Measurements from ENCODE around the gene CLVS2. TPM values are rescaled to one million over a fixed set of nuclear protein-coding genes. Genes with fewer than 3 reads are reported as not detected.

The CLVS2 gene, protein sequence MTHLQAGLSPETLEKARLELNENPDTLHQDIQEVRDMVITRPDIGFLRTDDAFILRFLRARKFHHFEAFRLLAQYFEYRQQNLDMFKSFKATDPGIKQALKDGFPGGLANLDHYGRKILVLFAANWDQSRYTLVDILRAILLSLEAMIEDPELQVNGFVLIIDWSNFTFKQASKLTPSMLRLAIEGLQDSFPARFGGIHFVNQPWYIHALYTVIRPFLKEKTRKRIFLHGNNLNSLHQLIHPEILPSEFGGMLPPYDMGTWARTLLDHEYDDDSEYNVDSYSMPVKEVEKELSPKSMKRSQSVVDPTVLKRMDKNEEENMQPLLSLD
- total RNA-seq (2014; rRNA removed; shearing (Covaris generic)): under 0.01 TPM in 1 of 2 replicates, not detected in the other

DNA sequence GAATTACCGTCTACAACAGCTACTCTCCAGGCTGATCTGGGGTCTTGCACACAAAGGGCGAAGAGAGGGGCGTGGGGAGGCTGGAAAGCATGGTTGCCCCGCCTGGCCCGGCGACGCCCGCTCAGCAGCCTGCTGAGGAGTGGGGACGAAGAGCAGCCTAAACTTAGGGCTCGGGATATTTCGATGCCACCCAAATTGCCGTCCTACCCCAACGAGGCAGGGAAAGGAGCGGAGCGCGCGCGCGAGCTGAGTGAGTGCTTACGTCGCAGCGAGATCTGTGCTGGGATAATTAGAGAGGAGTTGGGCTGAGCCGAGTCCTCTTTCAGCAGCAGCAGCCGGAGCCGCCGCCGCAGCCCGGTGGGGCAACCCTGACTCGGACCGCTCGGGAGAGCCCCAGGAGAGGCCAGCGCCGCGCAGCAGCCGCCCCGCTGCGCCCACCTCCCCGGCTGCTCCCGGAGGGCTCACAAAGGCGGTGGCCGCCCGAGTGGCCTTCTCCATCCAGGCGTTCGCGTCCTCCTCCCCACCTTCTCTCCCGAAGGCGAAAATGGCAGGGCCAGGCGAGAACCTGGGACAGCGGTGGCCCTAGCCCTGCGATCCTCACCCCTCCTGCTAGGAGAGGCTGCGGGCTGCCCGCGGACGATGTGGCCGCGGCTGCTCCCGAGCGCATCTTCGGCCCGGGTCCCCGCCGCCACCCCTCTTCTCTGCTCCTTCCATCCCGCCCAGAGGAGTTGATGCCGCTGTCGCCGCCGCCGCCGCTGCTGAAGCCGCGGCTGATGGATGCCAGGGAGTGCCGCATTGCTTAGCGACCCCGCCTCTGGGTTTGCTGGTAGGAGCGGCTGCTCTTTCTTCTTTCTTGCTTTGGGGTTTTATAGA, at the start of gene CLVS2:
TSS of gene CLVS2 (plus strand) at position 315 of the 873 bp plus-strand sequence. CDS start 1,543 bp downstream, outside the sequence.
- peak; percentile 5 for DNase-seq (ENCODE audit: low read depth)

DNA sequence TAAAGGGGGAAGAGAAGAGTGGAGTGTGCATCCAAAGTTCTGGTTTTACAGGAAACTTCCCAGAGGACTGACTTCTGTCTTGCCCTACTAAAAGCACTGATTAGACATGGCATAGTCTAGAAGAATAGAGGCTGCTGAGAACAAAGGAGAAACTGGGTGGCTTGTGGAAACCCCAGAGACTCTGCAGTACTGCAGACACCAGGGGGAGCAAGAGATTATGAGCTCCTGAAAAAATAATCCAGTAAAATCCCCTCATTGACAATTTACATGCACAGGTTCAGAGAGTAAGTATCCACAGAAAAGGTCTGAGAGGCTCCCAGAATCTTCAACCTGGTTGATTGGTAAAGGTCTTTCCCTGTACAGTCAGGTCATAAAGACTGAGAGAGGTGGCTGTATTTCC, 48.7 kb upstream of the CLVS2 start:
- DNase-seq (ENCODE audit: low read depth): no peak

DNA sequence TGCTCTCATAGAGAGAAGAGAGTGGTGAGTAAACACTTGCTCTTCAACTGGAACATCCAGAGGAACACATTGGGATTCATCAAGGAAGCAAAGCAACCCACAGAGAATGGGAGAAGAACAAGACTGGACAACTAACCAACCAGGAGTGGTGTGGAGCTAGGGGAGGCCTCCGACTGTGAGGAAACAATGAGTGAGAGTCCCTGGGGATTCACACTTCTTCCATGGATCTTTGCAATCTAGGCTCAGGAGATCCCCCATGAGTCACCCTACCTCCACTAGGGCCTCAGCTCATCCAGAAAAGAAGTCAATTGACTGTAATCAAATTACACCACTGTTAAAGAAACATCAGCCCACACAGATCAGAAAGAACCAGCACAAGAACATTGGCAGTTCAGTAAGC, 42.3 kb upstream of the CLVS2 start:
- DNase-seq (ENCODE audit: low read depth): no peak

DNA sequence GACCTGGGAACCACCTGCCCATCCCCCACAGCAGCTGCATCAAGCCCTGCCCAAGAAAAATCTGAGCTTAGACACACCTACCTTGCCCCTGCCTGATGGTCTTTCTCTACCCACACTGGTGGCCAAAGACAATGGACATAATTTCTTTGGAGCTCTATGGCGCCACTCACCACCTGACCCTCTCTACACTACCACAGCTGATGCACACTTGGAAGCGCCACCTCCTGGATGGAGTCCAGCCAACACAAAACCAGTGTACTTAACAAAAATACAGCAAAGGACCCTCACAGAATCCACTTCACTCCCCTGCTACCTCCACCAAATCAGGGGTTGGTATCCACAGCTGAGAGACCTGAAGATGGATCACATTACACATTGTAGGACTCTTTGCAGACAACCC, 39.7 kb upstream of the CLVS2 start:
- DNase-seq (ENCODE audit: low read depth): no peak

DNA sequence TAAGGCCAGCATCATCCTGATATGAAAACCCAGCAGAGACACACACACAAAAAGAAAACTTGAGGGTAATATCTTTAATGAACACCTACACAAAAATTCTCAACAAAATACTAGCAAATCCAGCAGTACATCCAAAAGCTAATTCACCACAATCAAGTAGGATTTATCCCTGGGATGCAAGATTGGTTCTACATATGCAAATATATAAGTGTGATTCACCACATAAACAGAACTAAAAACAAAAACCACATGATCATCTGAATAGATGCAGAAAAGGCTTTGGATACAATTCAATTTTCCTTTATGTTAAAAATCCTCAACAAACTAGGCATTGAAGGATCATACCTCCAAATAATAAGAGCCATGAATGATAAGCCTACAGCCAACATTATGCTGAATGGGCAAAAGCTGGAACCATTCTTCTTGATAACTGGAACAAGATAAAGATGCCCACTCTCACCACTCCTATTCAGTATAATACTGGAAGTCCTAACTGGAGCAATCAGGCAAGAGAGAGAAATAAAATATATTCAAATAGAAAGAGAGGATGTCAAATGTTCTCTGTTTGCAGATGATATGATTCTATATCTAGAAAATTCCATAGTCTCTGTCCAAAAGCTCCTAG, 33.9 kb upstream of the CLVS2 start:
- no peak for DNase-seq (ENCODE audit: low read depth)

DNA sequence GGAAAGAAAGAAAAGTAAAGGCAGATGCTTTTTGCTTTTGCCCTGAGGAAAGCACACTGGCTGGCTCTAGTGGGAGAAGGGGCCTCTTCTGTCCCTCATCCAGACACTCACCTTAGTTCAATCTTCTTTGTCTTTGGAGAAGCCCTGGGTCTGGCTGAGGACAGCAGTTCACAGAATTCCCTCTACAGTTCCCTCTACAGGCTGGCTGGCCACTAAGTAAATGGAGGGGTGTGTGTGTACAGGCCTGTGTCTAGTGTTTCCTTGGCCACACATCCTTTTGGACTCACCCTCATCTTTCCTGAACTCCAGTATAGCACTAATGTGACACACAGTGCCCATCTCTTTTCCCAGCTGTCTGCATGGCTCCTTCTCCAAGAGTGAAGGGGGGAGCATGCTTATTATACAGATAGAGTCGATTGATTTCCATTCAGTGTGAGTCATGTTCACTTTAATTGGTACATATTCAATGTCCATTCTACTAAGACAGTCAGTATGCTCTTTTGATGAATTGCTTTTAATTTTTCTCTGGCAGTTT, 26.0 kb upstream of the CLVS2 start:
- no peak for DNase-seq (ENCODE audit: low read depth)

DNA sequence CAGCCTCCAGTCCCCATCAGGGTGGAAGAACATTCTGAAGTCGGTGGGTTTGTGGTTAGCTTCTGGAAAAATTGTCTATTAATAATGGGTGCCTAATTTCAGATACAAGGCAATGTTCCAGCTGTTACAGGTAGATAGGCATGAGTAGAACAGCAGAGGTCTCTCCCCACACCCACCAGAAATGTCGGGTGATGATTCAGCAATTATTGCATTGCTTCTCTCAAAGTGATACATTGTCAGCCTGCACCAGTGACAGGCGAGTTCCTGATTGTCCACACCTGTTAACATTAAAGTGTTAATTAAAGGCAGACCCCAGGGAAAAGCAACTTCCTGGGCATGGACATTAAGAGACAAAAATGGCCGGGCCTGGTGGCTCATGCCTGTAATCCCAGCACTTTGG, 18.9 kb upstream of the CLVS2 start:
- DNase-seq (ENCODE audit: low read depth): no peak

DNA sequence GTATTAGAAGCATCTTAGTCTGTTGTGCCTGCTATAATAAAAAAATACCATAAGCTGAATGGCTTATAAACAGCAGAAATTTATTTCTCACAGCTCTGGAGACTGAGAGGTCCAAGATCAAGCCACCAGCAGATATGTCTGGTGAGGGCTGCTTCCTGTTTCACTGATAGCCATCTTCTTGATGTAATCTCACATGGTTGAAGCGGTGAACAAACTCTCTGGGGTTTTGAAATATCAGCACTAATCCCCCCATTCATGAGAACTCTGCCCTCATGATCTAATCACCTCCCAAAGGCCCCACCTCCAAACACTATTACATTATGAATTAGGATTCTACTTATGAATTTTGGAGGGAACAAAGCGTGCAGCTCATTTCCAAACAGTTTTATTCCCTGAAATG, 11.6 kb upstream of the CLVS2 start:
- DNase-seq (ENCODE audit: low read depth): no peak

DNA sequence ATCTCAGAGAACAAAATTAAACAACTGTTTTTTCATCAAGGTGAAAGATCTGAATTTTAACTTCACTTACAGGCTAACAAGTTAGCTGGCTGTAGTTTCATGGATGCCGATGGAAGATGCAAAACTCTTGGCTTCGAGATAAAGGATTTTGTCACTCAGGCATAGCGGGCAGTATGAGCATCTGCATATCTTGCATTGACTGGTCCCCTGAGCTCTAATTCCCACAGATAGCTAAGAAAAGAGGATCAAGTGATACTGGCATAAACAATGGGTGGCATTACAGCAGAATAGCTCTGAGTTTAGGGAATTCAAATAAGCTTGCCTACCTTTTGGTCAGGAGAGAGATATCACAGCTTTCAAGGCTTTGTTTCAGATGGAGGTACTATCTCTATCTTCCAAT, 1.8 kb upstream of the CLVS2 start:
- DNase-seq (ENCODE audit: low read depth): no peak

DNA sequence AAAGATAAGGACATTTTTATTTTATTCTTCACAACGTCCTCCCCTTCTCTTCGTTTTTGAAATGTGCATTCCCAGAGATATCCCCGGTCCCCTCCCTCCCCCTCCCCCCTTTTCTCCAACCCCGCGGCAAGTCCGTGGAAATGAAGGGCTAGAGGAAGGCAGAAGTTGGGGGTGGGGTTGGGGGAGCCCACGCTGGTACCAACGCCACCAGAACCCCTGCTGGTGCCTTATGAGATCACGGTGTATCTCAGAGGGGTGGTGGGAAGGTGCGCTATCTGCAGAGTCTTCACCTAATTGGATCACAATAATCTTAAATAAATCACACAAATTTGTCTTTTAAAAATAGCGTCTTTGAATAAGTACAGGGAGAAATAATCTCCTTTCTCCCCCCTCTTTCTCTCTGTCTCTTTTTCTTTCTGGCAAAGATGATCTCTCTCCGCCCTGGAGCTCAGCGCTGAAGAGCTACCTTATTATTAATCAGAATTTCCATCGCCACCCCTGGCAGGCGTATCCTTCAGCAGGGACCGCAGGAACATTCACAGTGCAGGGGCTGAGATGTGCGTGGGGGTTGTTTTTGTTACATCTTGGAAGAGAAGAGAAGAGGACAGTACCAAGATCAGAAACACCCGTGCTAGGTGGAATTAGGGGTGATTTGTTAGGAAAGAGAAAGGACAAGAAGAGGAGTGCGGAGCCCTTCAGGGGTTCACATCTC, 915 bp downstream of the CLVS2 start:
- DNase-seq (ENCODE audit: low read depth): no peak

DNA sequence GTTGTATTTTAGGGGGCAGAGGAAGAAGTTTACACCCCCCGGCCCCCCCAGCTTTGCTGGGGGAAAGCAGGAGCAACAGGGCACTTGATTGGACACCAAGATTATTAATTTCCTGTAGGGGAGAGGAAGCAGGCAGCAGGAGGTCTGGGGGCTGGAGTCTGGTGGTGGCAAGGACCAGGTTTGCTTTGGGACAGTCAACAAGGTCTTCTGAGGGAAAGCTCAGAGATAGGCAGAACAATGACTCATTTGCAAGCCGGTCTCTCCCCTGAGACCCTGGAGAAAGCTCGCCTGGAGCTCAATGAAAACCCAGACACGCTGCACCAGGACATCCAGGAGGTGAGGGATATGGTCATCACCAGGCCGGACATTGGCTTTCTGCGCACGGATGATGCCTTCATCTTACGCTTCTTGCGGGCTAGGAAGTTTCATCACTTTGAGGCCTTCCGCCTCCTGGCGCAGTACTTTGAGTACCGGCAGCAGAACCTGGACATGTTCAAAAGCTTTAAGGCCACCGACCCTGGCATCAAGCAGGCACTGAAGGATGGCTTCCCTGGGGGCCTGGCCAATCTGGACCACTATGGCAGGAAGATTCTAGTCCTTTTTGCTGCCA, 1.6 kb downstream of the CLVS2 start:
- no peak for DNase-seq (ENCODE audit: low read depth)

DNA sequence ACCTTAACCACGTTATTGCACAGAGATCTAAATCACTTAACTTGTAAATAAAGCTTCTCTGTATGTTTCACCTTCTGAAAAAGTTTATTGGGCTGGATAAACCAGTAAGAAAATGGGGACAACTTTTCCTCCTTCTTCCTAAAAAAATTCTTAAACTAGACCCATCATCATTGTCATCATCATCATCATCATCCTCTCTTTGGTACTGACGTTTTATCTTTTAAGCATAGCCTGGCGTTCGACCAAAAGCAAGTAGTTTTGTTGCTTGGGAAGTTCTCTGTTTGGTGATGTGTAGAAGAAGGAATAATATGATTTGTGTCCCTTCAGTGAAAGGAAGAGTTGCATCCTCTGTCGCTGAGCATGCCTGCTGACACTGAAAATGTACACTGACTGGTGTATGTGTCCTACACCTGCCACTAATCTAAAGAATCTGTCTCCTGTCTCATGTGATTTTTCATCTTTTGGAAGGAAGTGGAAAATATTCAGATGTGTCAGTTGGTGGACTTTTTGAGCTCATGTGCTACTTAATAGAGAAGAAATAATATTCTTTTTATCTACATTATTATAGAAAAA, 2.5 kb downstream of the CLVS2 start:
- no peak for DNase-seq (ENCODE audit: low read depth)

DNA sequence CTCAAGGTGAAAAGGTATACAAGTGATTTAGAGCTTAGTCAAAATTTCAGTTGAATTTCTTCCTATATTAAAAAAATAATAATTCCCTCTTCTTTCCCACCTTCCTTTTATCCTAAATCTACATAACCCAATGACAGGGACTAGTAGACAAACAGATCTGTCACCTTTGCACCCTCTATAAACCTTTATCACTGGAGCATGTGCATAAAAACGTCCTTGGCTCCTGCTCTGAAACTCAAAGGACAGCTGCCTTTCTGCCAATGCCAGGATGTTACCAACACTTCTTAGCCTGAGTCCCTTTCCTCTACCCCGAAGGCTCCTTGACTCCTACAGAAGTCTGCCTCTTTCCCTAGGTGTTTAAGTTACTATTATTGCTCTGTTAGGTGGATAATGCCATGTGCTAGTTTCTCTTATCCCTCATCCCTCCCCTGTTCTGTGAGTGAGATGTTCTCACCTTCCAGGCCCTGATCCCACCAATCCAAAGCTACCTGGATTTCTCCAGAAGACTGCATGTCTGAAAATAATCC, 4.3 kb downstream of the CLVS2 start:
- no peak for DNase-seq (ENCODE audit: low read depth)

DNA sequence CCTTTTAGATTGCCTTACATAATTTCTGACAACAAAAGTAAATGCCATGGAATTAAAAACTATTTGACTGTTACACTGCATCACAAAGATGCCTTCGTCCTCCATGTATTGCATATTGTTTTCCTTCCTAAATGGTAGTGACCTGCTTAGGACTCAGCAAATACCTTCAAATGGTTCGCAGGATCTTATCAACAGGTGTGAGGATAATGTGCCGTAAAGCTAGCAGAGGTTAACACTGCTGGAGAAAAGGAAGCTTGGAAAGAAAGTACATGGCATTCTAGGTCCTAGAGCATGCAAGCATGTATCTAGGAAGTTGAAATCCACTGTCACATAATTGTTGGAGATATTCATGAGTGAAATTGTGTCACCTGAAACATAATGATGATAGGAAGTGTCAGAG, 5.5 kb downstream of the CLVS2 start:
- no peak for DNase-seq (ENCODE audit: low read depth)

DNA sequence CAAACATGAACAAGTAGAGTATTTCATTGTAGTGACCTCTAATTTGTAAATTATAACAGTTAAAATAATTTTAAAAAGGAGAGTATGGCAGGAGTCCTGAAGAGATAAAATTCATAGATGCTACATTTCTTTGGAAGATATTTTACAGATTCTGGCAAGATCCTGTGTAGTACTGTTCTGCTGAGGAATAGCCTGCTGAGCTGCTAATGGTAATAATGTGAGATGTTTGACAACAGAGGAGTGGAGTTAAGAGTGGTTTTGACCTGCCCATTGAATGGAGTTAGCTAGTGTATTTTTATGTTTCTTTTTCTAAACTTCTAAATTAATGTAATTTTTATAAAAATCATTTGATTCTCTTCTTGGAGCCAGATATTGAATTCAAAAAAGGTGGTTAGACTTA, 11.8 kb downstream of the CLVS2 start:
- no peak for DNase-seq (ENCODE audit: low read depth)

DNA sequence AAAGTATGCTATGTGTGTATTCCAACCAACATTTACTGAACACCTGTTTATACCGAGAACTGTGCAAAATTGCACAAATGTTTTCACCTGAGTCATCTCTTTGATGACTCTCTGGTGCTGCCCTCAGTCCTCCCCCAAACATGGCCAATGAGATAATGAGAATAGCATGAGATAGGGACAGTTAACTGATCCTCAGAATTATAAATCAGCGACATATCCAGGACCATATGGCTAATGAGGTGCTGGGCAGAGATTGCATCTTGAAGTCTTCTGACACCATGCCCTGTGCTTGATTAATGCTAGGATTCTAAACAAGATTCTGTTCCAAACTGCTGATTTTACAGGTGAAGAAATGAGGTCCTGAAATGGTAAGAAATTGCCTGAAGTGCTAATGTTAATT, 13.0 kb downstream of the CLVS2 start:
- no peak for DNase-seq (ENCODE audit: low read depth)

DNA sequence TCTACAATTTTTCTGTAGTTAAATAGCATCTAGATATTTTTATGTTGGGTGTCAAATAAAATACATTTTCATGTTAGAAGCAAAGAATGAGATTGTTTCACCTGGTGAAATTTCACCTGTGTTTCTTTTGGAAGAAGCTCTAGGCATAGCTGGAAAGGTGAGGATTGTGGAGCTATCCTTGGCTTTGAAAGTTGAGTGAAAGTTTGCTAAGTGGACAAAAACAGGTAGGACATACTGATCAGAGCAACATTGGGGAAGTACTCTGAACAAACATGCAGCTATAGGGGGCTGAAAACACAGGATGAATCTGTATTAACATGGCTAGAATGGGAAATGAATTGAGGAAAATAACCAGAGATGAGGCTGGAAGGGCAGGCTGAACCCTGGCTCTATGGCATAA, 18.8 kb downstream of the CLVS2 start:
- no peak for DNase-seq (ENCODE audit: low read depth)

DNA sequence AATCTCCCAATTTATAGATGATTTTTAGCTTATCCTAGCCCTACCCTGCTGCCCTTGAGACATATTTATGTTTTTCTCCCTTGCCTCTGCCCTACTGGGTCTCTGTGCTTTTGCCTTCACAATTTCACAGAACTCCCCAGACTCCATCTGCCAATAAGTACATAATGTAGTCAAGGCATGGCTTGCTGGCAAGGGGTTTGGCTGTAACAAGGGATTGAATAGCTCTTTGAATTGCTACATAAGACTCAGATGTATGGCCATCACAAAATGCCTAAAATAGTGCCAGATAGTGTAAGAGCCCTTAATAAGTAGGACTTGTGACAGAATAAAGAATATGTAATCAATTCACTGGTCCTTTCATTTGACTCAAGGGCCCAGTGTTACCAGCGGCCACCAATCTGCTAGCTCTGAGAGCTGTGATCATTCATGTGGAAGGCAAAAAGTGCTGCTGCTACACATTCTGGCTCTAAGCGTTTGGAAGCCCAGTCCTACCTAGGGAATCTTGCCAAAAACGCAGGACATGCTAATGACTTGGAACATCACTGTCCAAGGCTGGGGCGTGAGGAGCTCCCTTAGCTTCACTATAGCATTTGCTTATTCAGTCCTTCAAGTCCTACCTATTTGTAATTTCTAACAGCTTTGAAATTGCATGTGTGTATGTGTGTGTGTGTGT, 20.5 kb downstream of the CLVS2 start:
- DNase-seq (ENCODE audit: low read depth): no peak

DNA sequence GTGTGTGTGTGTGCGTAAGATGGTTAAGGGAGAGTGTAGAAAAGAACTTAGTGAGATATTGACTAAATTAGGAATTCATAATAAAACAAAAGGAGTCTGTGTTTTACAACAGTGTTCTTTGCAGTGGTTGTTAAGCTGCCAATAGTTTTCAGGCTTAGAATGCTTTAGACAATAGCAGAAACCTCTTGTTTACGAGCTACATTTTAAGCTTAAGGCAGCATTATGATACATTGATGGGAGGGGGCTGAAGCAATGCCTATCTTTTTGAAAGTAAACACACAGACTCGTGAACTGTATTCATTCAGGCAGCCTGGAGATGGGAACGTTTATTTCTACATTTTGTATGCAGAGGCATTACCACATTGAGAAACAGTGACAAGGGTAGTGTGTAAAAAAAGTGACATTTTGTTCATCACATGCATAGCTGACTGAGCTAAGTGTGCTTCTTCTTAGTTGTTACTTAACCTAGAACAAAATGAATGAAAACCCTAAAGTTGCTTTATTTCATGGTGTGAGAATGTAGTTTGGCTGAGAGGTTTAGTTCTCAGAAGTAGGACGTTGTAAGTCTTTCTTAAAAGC, 21.2 kb downstream of the CLVS2 start:
- no peak for DNase-seq (ENCODE audit: low read depth)

DNA sequence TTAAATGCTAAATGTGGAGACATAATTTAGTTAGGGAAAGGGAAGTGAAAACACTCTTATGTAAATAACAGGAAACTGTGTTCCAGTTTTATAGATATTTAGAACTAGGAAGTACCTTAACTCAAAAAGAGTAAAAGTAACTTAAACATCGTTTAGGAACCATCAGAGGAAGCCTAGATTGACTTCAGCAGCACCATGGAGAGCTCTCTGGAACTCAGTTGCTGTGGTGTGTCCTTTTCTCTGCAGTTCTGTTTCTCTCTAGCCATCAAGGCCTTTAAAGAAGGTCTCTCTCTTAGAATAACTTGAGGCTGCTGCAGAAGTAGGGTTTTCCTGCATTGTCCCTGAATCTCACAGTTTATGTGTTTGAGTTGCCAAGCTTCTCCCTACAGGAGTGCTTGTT, 26.9 kb downstream of the CLVS2 start:
- no peak for DNase-seq (ENCODE audit: low read depth)
